ENCODE data around the gene CPXM2.

CPXM2 gene

DNA sequence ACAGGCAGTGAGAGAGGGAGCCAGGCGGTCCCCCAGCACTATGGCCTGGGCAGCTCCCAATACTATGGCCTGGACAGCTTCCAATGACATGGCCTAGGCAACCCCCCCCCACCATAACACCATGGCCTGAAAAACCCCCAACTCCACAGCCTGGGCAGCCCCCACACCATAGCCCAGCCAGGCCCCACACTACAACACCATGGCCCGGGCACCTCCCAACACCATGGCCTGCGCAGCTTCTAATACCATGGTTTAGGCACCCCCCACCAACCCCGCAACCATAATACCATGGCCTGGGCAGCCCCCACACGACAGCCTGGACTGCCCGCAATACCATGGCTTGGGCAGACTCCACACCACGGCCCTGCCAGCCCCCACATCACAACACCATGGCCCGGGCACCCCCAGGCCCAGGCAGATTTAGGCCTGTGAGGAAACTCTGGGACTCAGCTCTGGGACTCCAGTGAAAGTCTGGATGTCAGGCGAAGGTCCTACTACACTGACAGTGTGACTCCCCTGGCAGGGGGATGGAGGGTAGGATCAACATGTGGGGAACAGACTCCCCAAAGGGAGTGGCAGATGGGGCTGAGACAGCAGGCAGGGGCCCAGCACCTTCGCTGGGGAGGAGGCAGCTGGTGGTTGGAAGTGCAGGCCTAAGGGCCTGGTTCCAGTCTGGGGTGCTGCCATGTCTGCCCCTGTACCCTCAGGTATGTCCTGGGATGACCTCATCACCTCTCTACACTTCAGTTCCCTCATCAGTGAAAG lies 8.7 kb downstream of the CPXM2 start:
- DNase-seq (ENCODE audit: low read depth) = no peak
- TF ChIP-seq, protein P1, sequence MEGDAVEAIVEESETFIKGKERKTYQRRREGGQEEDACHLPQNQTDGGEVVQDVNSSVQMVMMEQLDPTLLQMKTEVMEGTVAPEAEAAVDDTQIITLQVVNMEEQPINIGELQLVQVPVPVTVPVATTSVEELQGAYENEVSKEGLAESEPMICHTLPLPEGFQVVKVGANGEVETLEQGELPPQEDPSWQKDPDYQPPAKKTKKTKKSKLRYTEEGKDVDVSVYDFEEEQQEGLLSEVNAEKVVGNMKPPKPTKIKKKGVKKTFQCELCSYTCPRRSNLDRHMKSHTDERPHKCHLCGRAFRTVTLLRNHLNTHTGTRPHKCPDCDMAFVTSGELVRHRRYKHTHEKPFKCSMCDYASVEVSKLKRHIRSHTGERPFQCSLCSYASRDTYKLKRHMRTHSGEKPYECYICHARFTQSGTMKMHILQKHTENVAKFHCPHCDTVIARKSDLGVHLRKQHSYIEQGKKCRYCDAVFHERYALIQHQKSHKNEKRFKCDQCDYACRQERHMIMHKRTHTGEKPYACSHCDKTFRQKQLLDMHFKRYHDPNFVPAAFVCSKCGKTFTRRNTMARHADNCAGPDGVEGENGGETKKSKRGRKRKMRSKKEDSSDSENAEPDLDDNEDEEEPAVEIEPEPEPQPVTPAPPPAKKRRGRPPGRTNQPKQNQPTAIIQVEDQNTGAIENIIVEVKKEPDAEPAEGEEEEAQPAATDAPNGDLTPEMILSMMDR (IDR thresholded peaks at IDR 0.05; ENCODE audit: control insufficient read depth, insufficient read depth, low read depth, low read length, missing control alignments) = no peak
- H3K4me3 ChIP-seq (ENCODE audit: control insufficient read depth, low read depth, low read length) = no peak overlapping the region

DNA sequence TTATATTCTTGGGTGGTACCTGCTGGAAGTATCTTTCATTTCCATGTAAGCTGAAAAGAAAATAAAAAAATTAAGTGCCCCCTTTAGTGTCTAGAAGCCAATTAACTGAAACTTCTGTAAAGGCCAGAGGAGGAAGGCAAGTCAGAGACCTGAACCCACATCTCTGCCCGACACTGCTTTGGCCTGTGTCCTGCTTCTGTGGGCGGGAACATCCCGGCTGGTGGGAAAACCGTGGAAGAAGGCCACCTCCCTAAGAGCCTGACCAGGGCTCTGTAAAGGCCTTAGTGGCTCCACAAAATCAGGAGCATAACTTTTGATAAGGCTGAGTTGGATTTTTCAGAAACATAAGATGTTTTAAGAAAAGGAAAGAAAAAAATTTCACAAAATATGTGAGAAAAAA lies 9.4 kb downstream of the CPXM2 start:
- no peak overlapping the region for H3K4me3 ChIP-seq (ENCODE audit: control insufficient read depth, low read depth, low read length)
- DNase-seq (ENCODE audit: low read depth) = no peak
- TF ChIP-seq, protein P1 (IDR thresholded peaks at IDR 0.05; ENCODE audit: control insufficient read depth, insufficient read depth, low read depth, low read length, missing control alignments) = no peak

DNA sequence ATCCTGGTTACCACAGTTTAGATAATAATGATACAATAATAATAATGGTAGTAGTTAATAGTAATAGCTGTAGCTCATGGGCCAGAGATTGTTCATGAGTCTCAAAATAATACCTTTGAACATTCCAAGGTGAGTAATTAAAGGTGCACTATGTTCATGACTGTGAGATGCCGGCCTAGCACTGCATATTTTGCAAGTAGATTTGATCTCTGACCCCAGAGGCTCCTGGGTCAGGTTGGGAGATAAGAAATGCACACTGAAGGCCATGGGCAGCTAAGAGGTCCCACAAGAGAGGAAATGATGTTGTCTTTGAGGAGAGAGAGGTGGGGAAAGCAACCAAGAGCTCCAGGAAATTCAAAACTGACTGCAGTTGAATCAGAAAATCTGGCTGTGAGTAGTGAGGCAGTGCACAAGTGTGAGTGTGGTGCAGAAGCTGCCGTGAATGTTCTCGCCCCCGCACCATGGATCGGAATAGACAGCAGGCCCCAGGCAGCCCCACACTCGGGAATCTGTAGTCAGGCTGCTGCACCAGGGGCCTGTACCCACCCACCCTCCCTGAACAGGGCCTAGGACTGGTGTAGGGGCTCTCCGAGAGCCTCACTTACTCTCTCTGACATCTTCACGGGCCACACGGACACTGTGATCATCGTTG lies 11.9 kb downstream of the CPXM2 start:
- TF ChIP-seq, protein P1 (IDR thresholded peaks at IDR 0.05; ENCODE audit: control insufficient read depth, insufficient read depth, low read depth, low read length, missing control alignments) = no peak
- H3K4me3 ChIP-seq (ENCODE audit: control insufficient read depth, low read depth, low read length) = no peak overlapping the region
- DNase-seq (ENCODE audit: low read depth) = no peak

DNA sequence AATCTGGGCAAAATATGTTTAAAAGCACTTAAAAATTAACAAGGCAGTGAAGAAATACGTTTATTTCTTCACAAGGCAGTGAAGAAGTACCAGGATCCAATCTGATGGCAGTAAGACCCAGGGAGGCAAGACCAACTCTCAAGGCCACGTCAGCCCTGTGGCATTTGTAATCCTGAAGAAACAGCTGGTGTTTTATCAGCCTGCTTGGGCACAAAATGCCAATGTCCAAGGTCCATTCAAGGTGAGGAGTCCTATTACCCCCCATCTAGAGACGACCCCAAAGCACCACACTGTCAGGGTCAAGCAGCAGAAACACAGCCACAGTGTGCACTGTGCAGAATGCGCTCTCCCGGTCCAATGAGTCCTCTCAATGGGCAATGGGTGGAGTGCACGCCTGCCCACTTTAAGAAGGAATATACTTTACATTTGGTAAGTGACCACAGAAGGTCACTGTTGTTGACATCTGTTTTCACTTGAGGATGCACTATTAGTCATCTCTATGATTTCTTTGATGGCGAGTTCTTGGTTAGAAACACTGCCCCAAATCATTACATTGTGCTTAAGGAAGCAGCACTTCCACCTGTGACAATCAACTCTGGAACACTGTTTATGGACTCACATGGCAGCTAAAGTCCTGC lies 12.8 kb downstream of the CPXM2 start:
- TF ChIP-seq, protein P1 (IDR thresholded peaks at IDR 0.05; ENCODE audit: control insufficient read depth, insufficient read depth, low read depth, low read length, missing control alignments) = no peak
- peak; percentile 76 for DNase-seq (ENCODE audit: low read depth)
- H3K4me3 ChIP-seq (ENCODE audit: control insufficient read depth, low read depth, low read length) = no peak overlapping the region

DNA sequence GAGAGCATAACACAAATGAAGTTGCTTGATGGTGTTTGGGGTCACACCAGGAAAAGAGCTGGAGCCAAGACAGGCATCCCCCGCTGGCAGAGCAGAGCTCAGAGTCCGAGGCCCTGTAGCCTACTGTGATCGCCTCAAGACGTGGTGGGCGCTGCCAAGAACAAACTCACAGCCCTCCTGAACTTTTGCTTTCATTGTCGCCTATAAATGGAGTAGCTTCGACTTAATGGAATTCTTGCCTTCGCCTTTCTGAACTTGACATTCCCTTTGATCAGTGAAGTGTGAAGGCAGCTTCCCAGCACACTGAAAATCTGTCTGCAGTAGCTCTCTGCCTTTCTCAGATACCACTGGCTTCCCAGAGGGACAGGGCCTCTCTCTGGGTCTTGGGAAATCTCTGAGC lies 21.3 kb downstream of the CPXM2 start:
- DNase-seq (ENCODE audit: low read depth) = no peak
- TF ChIP-seq, protein P1 (IDR thresholded peaks at IDR 0.05; ENCODE audit: control insufficient read depth, insufficient read depth, low read depth, low read length, missing control alignments) = no peak
- H3K4me3 ChIP-seq (ENCODE audit: control insufficient read depth, low read depth, low read length) = no peak overlapping the region

DNA sequence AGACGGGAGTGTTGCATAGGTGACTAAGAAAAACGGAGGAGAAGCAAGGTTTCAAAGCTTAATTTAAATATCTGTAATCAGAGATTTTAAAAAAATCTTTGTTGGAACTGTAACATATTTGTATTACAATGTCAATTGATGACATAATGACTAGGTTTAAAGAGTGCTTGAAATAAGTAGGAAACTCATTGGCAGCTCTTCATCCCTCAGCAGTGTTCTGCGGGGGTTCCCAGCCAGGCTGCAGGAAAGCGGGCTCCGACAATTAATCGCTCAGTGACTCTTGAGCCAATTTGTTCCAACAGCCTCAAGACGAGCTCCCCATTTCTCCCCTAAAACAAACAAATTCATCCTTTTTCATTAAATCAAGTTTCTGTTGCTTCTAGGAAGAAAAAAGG lies 22.6 kb downstream of the CPXM2 start:
- no peak for DNase-seq (ENCODE audit: low read depth)
- no peak overlapping the region for H3K4me3 ChIP-seq (ENCODE audit: control insufficient read depth, low read depth, low read length)
- TF ChIP-seq, protein P1 (IDR thresholded peaks at IDR 0.05; ENCODE audit: control insufficient read depth, insufficient read depth, low read depth, low read length, missing control alignments) = no peak

Measured in AG09309 (cell line).